Measurements from ENCODE around the gene GINS3. TPM values are rescaled to one million over a fixed set of nuclear protein-coding genes. Genes with fewer than 3 reads are reported as not detected.

GINS3 gene
- total RNA-seq, 1 experiment from 2014 or later = 11.3 TPM

GRCh38 chr16:58422809-58423208, 30.5 kb downstream of the GINS3 start:
- CTCF ChIA-PET = no interaction called here
- H3K4me2 ChIP-seq = no peak overlapping the region
- H3K9me3 ChIP-seq (ENCODE audit: insufficient read depth, low read depth) = no peaks in the 10 kb centered on the region
- no peaks in the 10 kb centered on the region for H3K36me3 ChIP-seq (ENCODE audit: low read depth)
- no peak overlapping the region for H2AFZ ChIP-seq
- no peak for DNase-seq
- TF ChIP-seq CTCF (conservative IDR thresholded peaks at IDR 0.05) = no peak
- no peak for TF ChIP-seq EZH2 (IDR thresholded peaks at IDR 0.05; ENCODE audit: low read depth)
- H3K9me2 ChIP-seq (ENCODE audit: insufficient read depth) = no peaks in the 10 kb centered on the region
- intact Hi-C loops (cut with micrococcal nuclease; ENCODE audit: unreplicated experiment) = loop anchor here (5.0 kb wide), 1 partner anchor 34 kb away; no protein-coding TSS in a partner anchor
- H3K4me3 ChIP-seq = no peak overlapping the region
- no peaks in the 10 kb centered on the region for H3K79me2 ChIP-seq (ENCODE audit: low read depth)
- POLR2A ChIA-PET (ENCODE audit: unreplicated experiment) = no interaction called here
- H4K20me1 ChIP-seq (ENCODE audit: insufficient read depth) = no peaks in the 10 kb centered on the region
- BruUV-seq (replicated peaks) = no TSS peak
- H3K27ac ChIP-seq = no peak overlapping the region
- peaks cover 24% of the 10 kb centered on the region for H3F3A ChIP-seq (ENCODE audit: insufficient read depth, low read depth)
- H3K4me1 ChIP-seq (replicated peaks; ENCODE audit: insufficient read depth) = peaks cover 33% of the 10 kb centered on the region
- no peaks in the 10 kb centered on the region for H3K27me3 ChIP-seq (ENCODE audit: insufficient read depth, low read depth)

- H3K79me2 ChIP-seq (ENCODE audit: low read depth) = no peaks in the 10 kb centered on the region
- DNase-seq = no peak
- ChIA-PET CTCF (no interaction called here), POLR2A (ENCODE audit: unreplicated experiment) (no interaction called here)
- TF ChIP-seq CTCF (conservative IDR thresholded peaks at IDR 0.05) = no peak
- H3K27me3 ChIP-seq (ENCODE audit: insufficient read depth, low read depth) = no peaks in the 10 kb centered on the region
- no peak overlapping the region for H3K27ac ChIP-seq
- BruUV-seq (replicated peaks) = no TSS peak
- intact Hi-C loops (cut with micrococcal nuclease; ENCODE audit: unreplicated experiment) = no loop called here
- no peak overlapping the region for H2AFZ ChIP-seq
- H3K36me3 ChIP-seq (ENCODE audit: low read depth) = no peaks in the 10 kb centered on the region
- no peaks in the 10 kb centered on the region for H3K9me2 ChIP-seq (ENCODE audit: insufficient read depth)
- no peak overlapping the region for H3K4me2 ChIP-seq
- H4K20me1 ChIP-seq (ENCODE audit: insufficient read depth) = no peaks in the 10 kb centered on the region
- no peaks in the 10 kb centered on the region for H3K9me3 ChIP-seq (ENCODE audit: insufficient read depth, low read depth)
- no peak overlapping the region for H3K4me3 ChIP-seq
- peaks cover 21% of the 10 kb centered on the region for H3F3A ChIP-seq (ENCODE audit: insufficient read depth, low read depth)
- H3K4me1 ChIP-seq (replicated peaks; ENCODE audit: insufficient read depth) = peaks cover 18% of the 10 kb centered on the region
These were observed 33.0 kb downstream of the GINS3 start for GRCh38 chr16:58425245-58425644.

GRCh38 chr16:58425756-58426494, 33.7 kb downstream of the GINS3 start:
- no peaks in the 10 kb centered on the region for H3K27me3 ChIP-seq (ENCODE audit: insufficient read depth, low read depth)
- no peaks in the 10 kb centered on the region for H3K9me3 ChIP-seq (ENCODE audit: insufficient read depth, low read depth)
- BruUV-seq (replicated peaks) = no TSS peak
- intact Hi-C loops (cut with micrococcal nuclease; ENCODE audit: unreplicated experiment) = no loop called here
- no peaks in the 10 kb centered on the region for H3K9me2 ChIP-seq (ENCODE audit: insufficient read depth)
- no peak overlapping the region for H3K27ac ChIP-seq
- no peaks in the 10 kb centered on the region for H3K36me3 ChIP-seq (ENCODE audit: low read depth)
- CTCF ChIA-PET = no interaction called here
- no peak overlapping the region for H2AFZ ChIP-seq
- no peaks in the 10 kb centered on the region for H4K20me1 ChIP-seq (ENCODE audit: insufficient read depth)
- H3K4me2 ChIP-seq = no peak overlapping the region
- no peak overlapping the region for H3K4me3 ChIP-seq
- H3K79me2 ChIP-seq (ENCODE audit: low read depth) = no peaks in the 10 kb centered on the region
- DNase-seq = no peak
- POLR2A ChIA-PET (ENCODE audit: unreplicated experiment) = no interaction called here
- TF ChIP-seq EZH2 (IDR thresholded peaks at IDR 0.05; ENCODE audit: low read depth) (no peak), CTCF (conservative IDR thresholded peaks at IDR 0.05) (no peak)
- H3F3A ChIP-seq (ENCODE audit: insufficient read depth, low read depth) = peaks cover 17% of the 10 kb centered on the region
- H3K4me1 ChIP-seq (replicated peaks; ENCODE audit: insufficient read depth) = peaks cover 13% of the 10 kb centered on the region

Measured in PC-9 (cell line).